Measurements from ENCODE around the gene UCN.

The UCN gene

GRCh38 chr2:27264753-27265535 is 43.3 kb downstream of the UCN start:
- no peak for DNase-seq (ENCODE audit: low read depth)
- H3K4me3 ChIP-seq (ENCODE audit: low read depth, low read length) = peak overlapping the region; percentile 29

GRCh38 chr2:27264253-27264752 is 43.9 kb downstream of the UCN start:
- peak overlapping the region; percentile 29 for H3K4me3 ChIP-seq (ENCODE audit: low read depth, low read length)
- no peak for DNase-seq (ENCODE audit: low read depth)

DNA sequence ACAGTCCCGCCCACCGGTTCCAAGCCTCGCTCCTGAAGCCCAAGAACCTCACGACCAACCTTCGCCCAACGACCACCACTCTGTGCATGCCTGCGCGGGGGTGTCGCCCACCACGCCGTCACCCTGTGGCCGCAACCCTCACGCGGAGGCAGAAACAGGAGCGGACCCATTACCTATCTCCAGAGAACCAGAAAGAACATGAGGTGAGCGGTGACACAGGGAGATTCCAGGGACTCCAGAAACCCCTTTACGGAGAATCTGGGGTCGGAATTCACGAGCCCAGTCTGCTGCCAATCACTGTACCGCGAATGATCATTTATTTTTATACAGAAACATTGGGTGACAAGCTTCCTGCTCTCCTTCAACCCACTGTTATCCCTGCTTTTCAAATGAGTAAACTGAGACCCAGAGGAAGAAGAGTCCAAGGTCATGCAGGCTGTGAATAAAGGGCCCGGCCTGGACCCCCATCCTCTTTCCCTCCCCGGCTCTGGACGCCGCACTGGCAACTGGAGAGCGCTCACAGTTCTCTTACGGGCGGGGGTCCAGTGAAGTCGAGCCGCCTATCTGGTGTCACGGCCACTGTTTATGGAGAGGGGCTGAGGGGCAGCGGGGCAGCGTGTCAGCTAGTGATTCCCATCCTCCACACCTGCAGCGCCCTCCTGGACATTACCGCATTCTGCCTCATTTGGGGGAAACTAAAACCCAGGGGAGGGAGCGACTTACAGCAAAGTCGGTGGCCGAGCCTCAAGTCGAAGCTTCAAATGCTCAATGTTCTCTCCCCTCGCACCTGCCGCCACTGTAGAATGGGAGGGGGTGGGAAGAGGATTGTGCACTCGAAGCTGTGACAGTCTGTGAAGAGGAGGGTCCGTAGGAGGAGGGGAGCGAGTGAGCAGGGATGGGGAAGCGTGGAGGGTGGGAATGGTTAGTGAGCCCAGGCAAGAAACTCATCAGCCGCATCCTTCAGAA is 44.7 kb downstream of the UCN start:
- DNase-seq (ENCODE audit: low read depth) = no peak
- H3K4me3 ChIP-seq (ENCODE audit: low read depth, low read length) = peak overlapping the region; percentile 35

GRCh38 chr2:27262379-27263286 is 45.6 kb downstream of the UCN start, which contains the start of gene SLC30A3:
Gene SLC30A3 (minus strand): TSS chr2:27263047. CDS start chr2:27262906, 141 bp downstream.
- peak within 1 kb of the TSS; percentile 35 for H3K4me3 ChIP-seq (ENCODE audit: low read depth, low read length)
- DNase-seq (ENCODE audit: low read depth) = no peak

DNA sequence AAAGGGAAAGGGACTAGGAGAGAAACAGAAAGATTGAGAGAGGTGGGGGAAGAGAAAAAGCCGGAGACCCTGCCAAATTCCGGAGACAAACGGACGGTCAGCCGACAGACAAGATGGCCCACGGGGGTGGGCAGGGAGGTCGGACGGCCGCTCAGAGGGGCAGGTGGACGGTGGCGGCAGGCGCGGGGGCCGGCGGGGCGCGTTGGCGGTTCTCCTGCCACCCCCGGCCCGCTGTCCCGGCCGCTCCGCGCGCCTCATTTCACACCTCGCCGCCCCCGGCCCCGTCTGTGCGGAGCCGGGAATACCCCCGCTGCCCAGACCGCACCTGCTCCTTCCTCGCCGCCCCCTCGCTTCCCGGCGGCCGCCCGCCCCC is 46.3 kb downstream of the UCN start:
- DNase-seq (ENCODE audit: low read depth) = no peak
- no peak overlapping the region for H3K4me3 ChIP-seq (ENCODE audit: low read depth, low read length)

GRCh38 chr2:27261241-27261925 is 46.9 kb downstream of the UCN start:
- H3K4me3 ChIP-seq (ENCODE audit: low read depth, low read length) = no peak overlapping the region
- no peak for DNase-seq (ENCODE audit: low read depth)

- DNase-seq (ENCODE audit: low read depth) = no peak
- no peak overlapping the region for H3K4me3 ChIP-seq (ENCODE audit: low read depth, low read length)
Measured at GRCh38 chr2:27258051-27258450, 50.2 kb downstream of the UCN start.

All from skeletal muscle cell (primary cell).